Measurements from ENCODE around the gene MDM1. TPM values are rescaled to one million over a fixed set of nuclear protein-coding genes. Genes with fewer than 3 reads are reported as not detected.

Gene MDM1
- total RNA-seq, result 10.5 and 16.9 TPM in 2 replicates

GRCh38 chr12:68331869-68332727 lies at the start of gene MDM1:
TSS of gene MDM1 (minus strand) at chr12:68332362. CDS start at chr12:68332245, 117 bp downstream.

GRCh38 chr12:68253504-68253903 lies 78.7 kb downstream of the MDM1 start, which contains the start of gene IL22:
TSS of gene IL22 (minus strand) at chr12:68253604. CDS start at chr12:68253448, 156 bp downstream.

Other genes with a start within 250 kb of the MDM1 start
- gene IFNG, start 172.6 kb downstream of the MDM1 start, total RNA-seq, result not detected in 2 replicates
- gene IL26, start 106.6 kb downstream of the MDM1 start, total RNA-seq, result not detected in 2 replicates
- not detected in 2 replicates for gene IL22, start 78.8 kb downstream of the MDM1 start, total RNA-seq

All from smooth muscle cell of the umbilical artery (primary cell).